GM12875 (cell line): ENCODE results near the gene SFMBT2.

Source experiments
- H3K4me3 ChIP-seq: one replicate; pipeline ENCODE4 v1.5.1; 2011; ENCODE audit warnings: low read depth, low read length, control low read depth
- TF ChIP-seq, protein P1 (sequence below): IDR thresholded peaks from 2 replicates; pipeline ENCODE4 v1.5.1; 2011; ENCODE audit warnings: low read depth, mild to moderate bottlenecking, control low read depth, inconsistent platforms, low read length, moderate library complexity, borderline replicate concordance; ENCODE audit not compliant: insufficient read depth

The SFMBT2 gene

DNA sequence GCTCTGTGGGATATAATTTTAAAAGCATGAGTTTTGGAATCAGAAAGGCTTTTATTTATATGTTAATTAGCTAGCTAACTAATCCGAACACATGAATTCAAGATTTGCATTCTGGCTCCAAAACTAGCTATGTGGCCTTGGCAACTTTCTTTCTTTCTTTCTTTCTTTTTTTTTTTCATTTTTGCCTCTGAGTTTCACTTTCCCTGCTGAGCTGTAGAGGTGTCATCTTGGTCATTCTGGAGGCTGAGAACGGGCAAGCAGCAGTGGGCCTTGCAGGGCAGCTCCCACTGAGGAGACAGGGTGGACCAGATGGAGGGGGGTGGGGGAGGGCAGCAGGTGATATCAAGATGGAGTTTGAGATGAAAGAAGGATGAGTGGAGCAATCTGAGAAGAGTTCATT is 24.8 kb upstream of the SFMBT2 start:
- TF ChIP-seq, protein P1, sequence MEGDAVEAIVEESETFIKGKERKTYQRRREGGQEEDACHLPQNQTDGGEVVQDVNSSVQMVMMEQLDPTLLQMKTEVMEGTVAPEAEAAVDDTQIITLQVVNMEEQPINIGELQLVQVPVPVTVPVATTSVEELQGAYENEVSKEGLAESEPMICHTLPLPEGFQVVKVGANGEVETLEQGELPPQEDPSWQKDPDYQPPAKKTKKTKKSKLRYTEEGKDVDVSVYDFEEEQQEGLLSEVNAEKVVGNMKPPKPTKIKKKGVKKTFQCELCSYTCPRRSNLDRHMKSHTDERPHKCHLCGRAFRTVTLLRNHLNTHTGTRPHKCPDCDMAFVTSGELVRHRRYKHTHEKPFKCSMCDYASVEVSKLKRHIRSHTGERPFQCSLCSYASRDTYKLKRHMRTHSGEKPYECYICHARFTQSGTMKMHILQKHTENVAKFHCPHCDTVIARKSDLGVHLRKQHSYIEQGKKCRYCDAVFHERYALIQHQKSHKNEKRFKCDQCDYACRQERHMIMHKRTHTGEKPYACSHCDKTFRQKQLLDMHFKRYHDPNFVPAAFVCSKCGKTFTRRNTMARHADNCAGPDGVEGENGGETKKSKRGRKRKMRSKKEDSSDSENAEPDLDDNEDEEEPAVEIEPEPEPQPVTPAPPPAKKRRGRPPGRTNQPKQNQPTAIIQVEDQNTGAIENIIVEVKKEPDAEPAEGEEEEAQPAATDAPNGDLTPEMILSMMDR = no peak
- H3K4me3 ChIP-seq = no peak overlapping the region

DNA sequence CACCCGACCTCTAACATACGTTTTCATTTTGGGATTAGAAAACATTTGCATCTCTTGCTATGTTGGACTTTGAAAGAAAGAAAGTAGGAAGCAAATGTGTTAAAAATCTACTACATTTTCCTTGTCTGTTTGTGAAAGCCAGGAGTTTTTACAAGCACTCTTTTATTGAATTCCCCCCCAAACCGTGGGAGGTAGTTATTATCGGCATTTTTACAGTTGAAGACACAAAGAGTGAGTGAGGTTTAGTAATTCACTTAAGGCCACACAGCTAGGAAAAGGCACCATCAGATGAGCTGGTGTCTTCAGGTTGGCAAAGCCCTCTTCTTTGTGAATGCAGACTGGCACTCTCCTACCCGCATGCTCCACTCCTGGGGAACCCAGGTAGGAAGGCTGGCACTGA is 23.5 kb upstream of the SFMBT2 start:
- no peak overlapping the region for H3K4me3 ChIP-seq
- TF ChIP-seq, protein P1 = no peak

DNA sequence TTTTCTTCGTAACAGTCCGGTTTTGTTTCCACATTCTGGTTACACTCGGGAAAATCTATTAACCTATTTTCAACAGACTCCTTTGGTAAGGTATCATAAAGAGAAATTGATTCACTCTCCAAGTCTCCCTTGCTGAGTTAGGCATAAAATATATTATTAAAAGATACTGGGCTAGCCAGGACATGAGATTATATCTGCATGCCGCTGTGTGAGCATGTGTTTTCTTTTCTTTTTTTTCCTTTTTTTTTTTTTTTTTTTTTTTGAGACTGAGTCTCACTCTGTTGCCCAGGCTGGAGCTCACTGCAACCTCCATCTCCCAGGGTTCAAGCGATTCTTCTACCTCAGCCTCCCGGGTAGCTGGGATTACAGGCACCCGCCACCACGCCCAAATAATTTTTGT is 23.0 kb upstream of the SFMBT2 start:
- H3K4me3 ChIP-seq = no peak overlapping the region
- TF ChIP-seq, protein P1 = no peak

DNA sequence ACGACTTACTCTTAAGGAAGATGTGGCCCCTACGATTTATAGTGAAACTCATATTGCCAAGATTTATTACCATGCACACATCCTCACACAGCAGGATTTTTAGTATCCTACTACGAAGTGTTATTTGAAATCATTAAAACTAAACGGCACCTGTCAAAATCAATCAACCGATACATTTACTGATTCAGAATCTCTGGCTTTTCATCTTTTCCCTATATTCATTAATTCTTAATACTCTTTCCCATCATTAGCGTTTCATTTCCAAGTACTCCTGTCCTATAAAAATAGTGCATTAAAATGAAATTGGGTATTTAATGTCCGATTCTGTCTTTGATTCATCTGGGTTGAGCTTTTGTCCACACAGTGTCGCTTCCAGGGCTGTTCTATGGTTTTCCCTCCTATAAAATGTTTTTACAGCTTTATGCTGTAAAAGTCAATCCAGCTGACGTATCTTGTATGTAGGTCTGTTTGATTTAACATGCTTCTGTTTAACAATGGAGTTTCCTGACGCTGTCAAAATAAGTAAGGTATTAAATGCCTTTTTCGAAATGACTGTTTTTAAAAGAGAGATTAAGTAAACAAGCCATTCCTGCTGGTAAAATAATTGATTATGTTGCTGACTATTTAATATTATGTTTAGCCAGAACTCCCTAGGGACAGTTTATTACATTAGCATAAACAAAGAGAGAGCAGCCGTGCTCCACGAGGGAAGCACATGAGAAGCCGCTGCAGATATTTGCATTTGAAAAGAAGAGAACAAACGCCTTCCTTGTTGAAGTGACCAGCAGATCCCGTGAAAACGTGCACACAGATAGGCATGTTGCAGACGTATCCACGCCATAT is 22.3 kb upstream of the SFMBT2 start:
- no peak overlapping the region for H3K4me3 ChIP-seq
- TF ChIP-seq, protein P1 = no peak

DNA sequence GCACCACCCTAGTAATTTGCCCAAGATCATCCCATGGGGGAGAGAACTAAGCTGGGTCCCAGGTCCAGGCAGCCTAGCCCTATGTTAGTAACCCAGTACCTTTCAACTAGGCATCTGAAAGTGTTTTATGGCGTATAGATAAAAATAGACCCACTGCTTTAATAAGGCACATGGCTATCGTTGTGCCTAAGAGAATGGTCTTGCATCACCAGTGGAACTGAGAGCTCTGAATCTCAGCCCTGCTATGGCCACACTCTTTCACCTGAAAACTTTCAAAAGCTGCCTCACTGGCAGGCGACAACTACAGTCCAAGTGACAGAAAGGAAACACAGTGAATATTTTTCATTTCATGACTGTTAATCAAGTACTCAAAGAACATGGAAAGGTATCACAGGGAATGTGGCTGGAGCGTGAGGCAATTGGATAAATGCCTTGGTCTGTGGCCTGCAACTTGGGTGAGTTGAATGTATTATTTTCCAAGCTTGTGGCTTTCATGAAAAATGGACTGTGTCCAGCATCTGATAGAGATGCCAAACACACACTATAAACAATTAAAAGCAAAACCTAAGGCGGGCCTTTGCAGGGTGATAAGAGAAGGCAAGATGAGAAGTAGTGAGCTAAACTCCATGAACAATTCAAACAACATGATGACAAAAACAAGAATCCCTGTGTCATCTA is 18.0 kb upstream of the SFMBT2 start:
- TF ChIP-seq, protein P1 = no peak
- H3K4me3 ChIP-seq = no peak overlapping the region

DNA sequence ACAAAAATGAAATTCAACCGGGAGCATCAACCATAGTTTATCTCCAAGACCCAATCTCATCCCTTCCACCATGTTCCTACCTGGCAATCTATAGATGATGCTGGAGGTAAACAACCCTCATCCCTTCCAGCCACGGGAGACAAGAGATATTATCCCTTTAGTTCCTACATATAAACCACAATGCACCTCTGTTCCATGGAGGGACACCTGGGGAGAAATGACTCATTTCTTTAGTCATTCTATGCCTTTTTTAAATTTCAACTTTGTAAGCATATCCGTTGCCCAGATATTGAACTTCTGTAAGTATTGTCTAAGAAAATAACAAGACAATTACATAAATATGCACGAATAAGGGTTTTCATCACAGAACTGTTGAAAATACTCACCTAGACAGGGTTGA is 15.5 kb upstream of the SFMBT2 start:
- H3K4me3 ChIP-seq = no peak overlapping the region
- TF ChIP-seq, protein P1 = no peak

DNA sequence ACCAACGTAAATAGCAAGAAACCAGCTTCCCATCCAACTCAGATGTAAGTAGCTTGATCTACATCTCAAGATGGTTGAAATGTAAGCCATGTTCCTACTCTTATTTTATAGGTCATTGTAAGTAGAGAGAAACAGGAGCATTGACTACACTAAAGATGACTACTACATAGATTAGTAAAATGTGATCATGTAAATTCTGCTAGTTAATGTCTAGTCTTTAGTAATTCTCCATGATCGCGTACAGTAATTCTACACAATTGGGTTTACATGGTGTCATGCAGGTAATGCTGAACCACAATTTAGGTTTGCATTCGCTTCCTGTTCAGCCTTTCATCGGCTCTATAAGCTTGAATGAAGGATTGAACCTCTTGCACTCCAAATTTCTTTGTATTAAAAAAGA is 14.9 kb upstream of the SFMBT2 start:
- H3K4me3 ChIP-seq = no peak overlapping the region
- TF ChIP-seq, protein P1 = no peak
